Measurements from ENCODE around the gene RXRA.

The RXRA gene

GRCh38 chr9:134343637-134344036, 17.4 kb downstream of the RXRA start:
- Histone ChIP-seq H3K4me1 (ENCODE audit: control insufficient read depth in 2 of 2, insufficient read depth in 1 of 2, low read depth in 1 of 2, low read length in 2 of 2) (peaks cover 2 to 23% of the 10 kb centered on the region in 2 donors), H3K27me3 (ENCODE audit: control insufficient read depth in 3 of 3, insufficient read depth in 3 of 3, low read depth in 1 of 3, low read length in 3 of 3) (no peaks in the 10 kb centered on the region), H3K79me1 (ENCODE audit: low read depth, low read length) (peaks cover 73% of the 10 kb centered on the region), H4K91ac (ENCODE audit: low read depth, low read length, poor library complexity) (no peak overlapping the region), H3K4me2 (ENCODE audit: insufficient read depth, low read length, poor library complexity, severe bottlenecking) (no peak overlapping the region), H3K36me3 (replicated peaks in 1 of 2; ENCODE audit: control insufficient read depth in 2 of 2, insufficient read depth in 2 of 2, low read length in 2 of 2) (peaks cover 0 to 7% of the 10 kb centered on the region in 2 donors), H3K27ac (replicated peaks; ENCODE audit: low read length) (no peak overlapping the region), H3K14ac (ENCODE audit: low read length) (peak overlapping the region; percentile 82), H2AFZ (ENCODE audit: low read length) (no peak overlapping the region), H3K18ac (ENCODE audit: low read length) (no peak overlapping the region), H3K23ac (ENCODE audit: low read depth, low read length, poor library complexity) (peak overlapping the region; percentile 67), H3K4me3 (ENCODE audit: low read length in 2 of 2) (no peak overlapping the region), H3K9me3 (replicated peaks in 1 of 2; ENCODE audit: control insufficient read depth in 2 of 2, insufficient read depth in 1 of 2, low read depth in 1 of 2, low read length in 2 of 2) (no peaks in the 10 kb centered on the region), H3K9ac (ENCODE audit: low read depth, low read length, poor library complexity) (no peak overlapping the region), H3K4ac (ENCODE audit: low read length) (no peak overlapping the region), H2BK12ac (ENCODE audit: low read length) (no peak overlapping the region), H4K8ac (ENCODE audit: low read depth, low read length) (peak overlapping the region; percentile 17), H2BK15ac (ENCODE audit: low read length) (no peak overlapping the region), H2BK5ac (ENCODE audit: low read length) (no peak overlapping the region), H2BK120ac (ENCODE audit: low read depth, low read length) (no peak overlapping the region), H2AK5ac (ENCODE audit: low read depth, low read length) (peak overlapping the region; percentile 3)
- no peak for DNase-seq (ENCODE audit: low spot score)
- no CpG with 5 or more reads among the region's 16 CpGs for WGBS, 2 donors (ENCODE audit: extremely low coverage in 2 of 2, insufficient read length in 2 of 2, insufficient replicate concordance in 1 of 2)

- WGBS, 2 donors (ENCODE audit: extremely low coverage in 2 of 2, insufficient read length in 2 of 2, insufficient replicate concordance in 1 of 2) = no CpG with 5 or more reads among the region's 17 CpGs
Measured at GRCh38 chr9:134344068-134344799, 18.0 kb downstream of the RXRA start.

DNA sequence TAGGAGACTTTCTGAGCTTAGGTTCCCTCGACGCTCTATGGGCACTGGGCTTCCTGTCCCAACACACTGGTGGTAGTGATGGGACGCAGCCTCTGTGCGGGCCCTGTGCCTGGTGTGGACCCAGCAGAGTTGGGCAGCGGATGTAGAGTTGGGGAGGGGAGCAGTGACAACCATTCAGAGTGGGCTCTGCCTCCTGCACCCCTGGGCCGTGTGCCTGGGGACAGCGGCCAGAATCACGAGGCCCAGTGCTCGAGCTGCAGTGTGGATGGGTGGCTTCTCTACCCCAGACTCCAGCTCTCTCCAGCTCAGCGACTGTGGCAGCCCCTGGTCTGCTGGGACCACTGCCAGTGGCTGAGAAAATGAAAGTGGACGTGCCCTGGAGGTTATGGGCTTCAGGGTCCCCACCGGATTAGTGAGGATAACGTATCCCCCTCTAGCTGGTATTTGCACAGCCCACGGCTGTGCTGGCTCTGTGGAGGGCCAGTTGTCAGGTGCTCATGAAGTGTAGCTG, 18.6 kb downstream of the RXRA start:
- no peak overlapping the region for H2BK12ac ChIP-seq (ENCODE audit: low read length)
- no peaks in the 10 kb centered on the region for H3K27me3 ChIP-seq (ENCODE audit: control insufficient read depth in 3 of 3, insufficient read depth in 3 of 3, low read depth in 1 of 3, low read length in 3 of 3)
- H3K4ac ChIP-seq (ENCODE audit: low read length) = peak overlapping the region; percentile 66
- no peak overlapping the region for H3K4me3 ChIP-seq (ENCODE audit: low read length in 2 of 2)
- WGBS, 2 donors (ENCODE audit: extremely low coverage in 2 of 2, insufficient read length in 2 of 2, insufficient replicate concordance in 1 of 2) = no CpG with 5 or more reads among the region's 14 CpGs
- H2BK5ac ChIP-seq (ENCODE audit: low read length) = no peak overlapping the region
- no peak overlapping the region for H2BK120ac ChIP-seq (ENCODE audit: low read depth, low read length)
- no peak overlapping the region for H4K8ac ChIP-seq (ENCODE audit: low read depth, low read length)
- H3K36me3 ChIP-seq (replicated peaks in 1 of 2; ENCODE audit: control insufficient read depth in 2 of 2, insufficient read depth in 2 of 2, low read length in 2 of 2) = peaks cover 0 to 3% of the 10 kb centered on the region in 2 donors
- H3K9me3 ChIP-seq (replicated peaks in 1 of 2; ENCODE audit: control insufficient read depth in 2 of 2, insufficient read depth in 1 of 2, low read depth in 1 of 2, low read length in 2 of 2) = no peaks in the 10 kb centered on the region
- DNase-seq (ENCODE audit: low spot score) = no peak
- peak overlapping the region; percentile 77 for H3K9ac ChIP-seq (ENCODE audit: low read depth, low read length, poor library complexity)
- peak overlapping the region; percentile 52 for H3K23ac ChIP-seq (ENCODE audit: low read depth, low read length, poor library complexity)
- H2AFZ ChIP-seq (ENCODE audit: low read length) = no peak overlapping the region
- peak overlapping the region; percentile 96 for H3K14ac ChIP-seq (ENCODE audit: low read length)
- no peak overlapping the region for H3K4me2 ChIP-seq (ENCODE audit: insufficient read depth, low read length, poor library complexity, severe bottlenecking)
- peaks cover 2 to 20% of the 10 kb centered on the region in 2 donors for H3K4me1 ChIP-seq (ENCODE audit: control insufficient read depth in 2 of 2, insufficient read depth in 1 of 2, low read depth in 1 of 2, low read length in 2 of 2)
- H2BK15ac ChIP-seq (ENCODE audit: low read length) = no peak overlapping the region
- no peak overlapping the region for H3K27ac ChIP-seq (replicated peaks; ENCODE audit: low read length)
- peaks cover 67% of the 10 kb centered on the region for H3K79me1 ChIP-seq (ENCODE audit: low read depth, low read length)
- no peak overlapping the region for H4K91ac ChIP-seq (ENCODE audit: low read depth, low read length, poor library complexity)
- H2AK5ac ChIP-seq (ENCODE audit: low read depth, low read length) = peak overlapping the region; percentile 15
- peak overlapping the region; percentile 12 for H3K18ac ChIP-seq (ENCODE audit: low read length)

More at GRCh38 chr9:134344068-134344799, 18.0 kb downstream of the RXRA start:
- Histone ChIP-seq H2BK5ac (ENCODE audit: low read length) (no peak overlapping the region), H3K4ac (ENCODE audit: low read length) (peak overlapping the region; percentile 66), H4K91ac (ENCODE audit: low read depth, low read length, poor library complexity) (no peak overlapping the region), H3K14ac (ENCODE audit: low read length) (peak overlapping the region; percentile 96), H3K4me1 (ENCODE audit: control insufficient read depth in 2 of 2, insufficient read depth in 1 of 2, low read depth in 1 of 2, low read length in 2 of 2) (peaks cover 0 to 21% of the 10 kb centered on the region in 2 donors), H4K8ac (ENCODE audit: low read depth, low read length) (no peak overlapping the region), H3K4me2 (ENCODE audit: insufficient read depth, low read length, poor library complexity, severe bottlenecking) (no peak overlapping the region), H3K9me3 (replicated peaks in 1 of 2; ENCODE audit: control insufficient read depth in 2 of 2, insufficient read depth in 1 of 2, low read depth in 1 of 2, low read length in 2 of 2) (no peaks in the 10 kb centered on the region), H2BK12ac (ENCODE audit: low read length) (no peak overlapping the region), H3K27me3 (ENCODE audit: control insufficient read depth in 3 of 3, insufficient read depth in 3 of 3, low read depth in 1 of 3, low read length in 3 of 3) (no peaks in the 10 kb centered on the region), H2AK5ac (ENCODE audit: low read depth, low read length) (peak overlapping the region; percentile 15), H3K23ac (ENCODE audit: low read depth, low read length, poor library complexity) (peak overlapping the region; percentile 67), H3K36me3 (replicated peaks in 1 of 2; ENCODE audit: control insufficient read depth in 2 of 2, insufficient read depth in 2 of 2, low read length in 2 of 2) (peaks cover 0 to 7% of the 10 kb centered on the region in 2 donors), H2AFZ (ENCODE audit: low read length) (no peak overlapping the region), H3K9ac (ENCODE audit: low read depth, low read length, poor library complexity) (peak overlapping the region; percentile 77), H2BK120ac (ENCODE audit: low read depth, low read length) (no peak overlapping the region), H3K79me1 (ENCODE audit: low read depth, low read length) (peaks cover 72% of the 10 kb centered on the region), H3K4me3 (ENCODE audit: low read length in 2 of 2) (no peak overlapping the region), H2BK15ac (ENCODE audit: low read length) (no peak overlapping the region), H3K18ac (ENCODE audit: low read length) (peak overlapping the region; percentile 44), H3K27ac (replicated peaks; ENCODE audit: low read length) (no peak overlapping the region)
- DNase-seq (ENCODE audit: low spot score) = no peak

GRCh38 chr9:134345737-134346136, 19.5 kb downstream of the RXRA start:
- no peak overlapping the region for H3K9ac ChIP-seq (ENCODE audit: low read depth, low read length, poor library complexity)
- WGBS, 2 donors (ENCODE audit: extremely low coverage in 2 of 2, insufficient read length in 2 of 2, insufficient replicate concordance in 1 of 2) = no CpG with 5 or more reads among the region's 12 CpGs
- no peak overlapping the region for H2AFZ ChIP-seq (ENCODE audit: low read length)
- no peak overlapping the region for H4K91ac ChIP-seq (ENCODE audit: low read depth, low read length, poor library complexity)
- H3K27me3 ChIP-seq (ENCODE audit: control insufficient read depth in 3 of 3, insufficient read depth in 3 of 3, low read depth in 1 of 3, low read length in 3 of 3) = no peaks in the 10 kb centered on the region
- H3K36me3 ChIP-seq (replicated peaks in 1 of 2; ENCODE audit: control insufficient read depth in 2 of 2, insufficient read depth in 2 of 2, low read length in 2 of 2) = no peaks in the 10 kb centered on the region
- H4K8ac ChIP-seq (ENCODE audit: low read depth, low read length) = no peak overlapping the region
- no peak overlapping the region for H2BK15ac ChIP-seq (ENCODE audit: low read length)
- H3K4ac ChIP-seq (ENCODE audit: low read length) = no peak overlapping the region
- H3K4me2 ChIP-seq (ENCODE audit: insufficient read depth, low read length, poor library complexity, severe bottlenecking) = no peak overlapping the region
- H3K9me3 ChIP-seq (replicated peaks in 1 of 2; ENCODE audit: control insufficient read depth in 2 of 2, insufficient read depth in 1 of 2, low read depth in 1 of 2, low read length in 2 of 2) = no peaks in the 10 kb centered on the region
- H3K27ac ChIP-seq (replicated peaks; ENCODE audit: low read length) = no peak overlapping the region
- H2BK12ac ChIP-seq (ENCODE audit: low read length) = no peak overlapping the region
- H3K79me1 ChIP-seq (ENCODE audit: low read depth, low read length) = peaks cover 69% of the 10 kb centered on the region
- no peak overlapping the region for H3K4me3 ChIP-seq (ENCODE audit: low read length in 2 of 2)
- no peak for DNase-seq (ENCODE audit: low spot score)
- H3K18ac ChIP-seq (ENCODE audit: low read length) = peak overlapping the region; percentile 48
- peak overlapping the region; percentile 71 for H3K14ac ChIP-seq (ENCODE audit: low read length)
- H2BK120ac ChIP-seq (ENCODE audit: low read depth, low read length) = no peak overlapping the region
- H2AK5ac ChIP-seq (ENCODE audit: low read depth, low read length) = no peak overlapping the region
- H3K4me1 ChIP-seq (ENCODE audit: control insufficient read depth in 2 of 2, insufficient read depth in 1 of 2, low read depth in 1 of 2, low read length in 2 of 2) = peaks cover 2 to 22% of the 10 kb centered on the region in 2 donors
- peak overlapping the region; percentile 73 for H3K23ac ChIP-seq (ENCODE audit: low read depth, low read length, poor library complexity)
- H2BK5ac ChIP-seq (ENCODE audit: low read length) = peak overlapping the region; percentile 24

Data from neuronal stem cell (in vitro differentiated cells).